Hepatocyte (in vitro differentiated cells): ENCODE data around the gene PAGE5.

Source experiments
- CTCF ChIP-seq: fragments of 200-600 bp; sonication (generic); IDR thresholded peaks from 2 replicates; pipeline ENCODE4 v1.5.1; 2016; ENCODE audit warnings: antibody characterized with exemption, mild to moderate bottlenecking; ENCODE audit not compliant: poor library complexity
- EZH2 ChIP-seq: fragments of 200-600 bp; sonication (generic); IDR thresholded peaks from 2 replicates; pipeline ENCODE4 v1.6.1; 2016; ENCODE audit warnings: antibody characterized with exemption, mild to moderate bottlenecking, borderline replicate concordance
- EZH2phosphoT487 ChIP-seq: fragments of 200-600 bp; sonication (generic); IDR thresholded peaks from one replicate; pipeline ENCODE4 v1.6.1; 2018; ENCODE audit warnings: antibody characterized with exemption, mild to moderate bottlenecking, low read depth, moderate library complexity; ENCODE audit not compliant: unreplicated experiment, severe bottlenecking

- no peak for TF ChIP-seq CTCF
- no peak for TF ChIP-seq EZH2phosphoT487
- no peak for TF ChIP-seq EZH2
Observed at GRCh38 chrX:55206162-55206941, 13.8 kb upstream of the PAGE5 start.
